IPS-18a (cell line): ENCODE results near the gene C9orf57.
"Not testable (repeated sequence)": the region's sequence is repeated elsewhere in the genome, so short reads cannot be mapped to it uniquely, and the experiment has no call there.

Source experiments
- H3K27ac ChIP-seq: one replicate; pipeline ENCODE4 v1.5.1; 2013; ENCODE audit warnings: low read length
- H3K27me3 ChIP-seq: one replicate; pipeline ENCODE4 v1.6.1; 2013; ENCODE audit warnings: mild to moderate bottlenecking, low read length; ENCODE audit not compliant: control insufficient read depth, insufficient read depth
- H3K36me3 ChIP-seq: one replicate; pipeline ENCODE4 v1.6.1; 2013; ENCODE audit warnings: low read depth, low read length; ENCODE audit not compliant: control insufficient read depth
- H3K4me1 ChIP-seq: one replicate; pipeline ENCODE4 v1.6.1; 2013; ENCODE audit warnings: low read depth, low read length; ENCODE audit not compliant: control insufficient read depth
- H3K4me3 ChIP-seq: one replicate; pipeline ENCODE4 v1.5.1; 2013; ENCODE audit warnings: low read length
- H3K9ac ChIP-seq: one replicate; pipeline ENCODE4 v1.6.1; 2013; ENCODE audit warnings: mild to moderate bottlenecking, low read length, moderate library complexity
- H3K9me3 ChIP-seq: one replicate; pipeline ENCODE4 v1.6.1; 2013; ENCODE audit warnings: low read depth, low read length; ENCODE audit not compliant: control insufficient read depth

The C9orf57 gene

GRCh38 chr9:72060513-72060912 is at the start of gene C9orf57:
C9orf57 (minus strand) TSS chr9:72060613; CDS start chr9:72059331, 1,282 bp downstream.
- Histone ChIP-seq H3K27ac (no peak within 1 kb of the TSS), H3K36me3 (no peaks in the 10 kb centered on the region), H3K4me1 (no peaks in the 10 kb centered on the region), H3K27me3 (no peaks in the 10 kb centered on the region), H3K4me3 (no peak within 1 kb of the TSS), H3K9ac (no peak within 1 kb of the TSS), H3K9me3 (no peaks in the 10 kb centered on the region)

DNA sequence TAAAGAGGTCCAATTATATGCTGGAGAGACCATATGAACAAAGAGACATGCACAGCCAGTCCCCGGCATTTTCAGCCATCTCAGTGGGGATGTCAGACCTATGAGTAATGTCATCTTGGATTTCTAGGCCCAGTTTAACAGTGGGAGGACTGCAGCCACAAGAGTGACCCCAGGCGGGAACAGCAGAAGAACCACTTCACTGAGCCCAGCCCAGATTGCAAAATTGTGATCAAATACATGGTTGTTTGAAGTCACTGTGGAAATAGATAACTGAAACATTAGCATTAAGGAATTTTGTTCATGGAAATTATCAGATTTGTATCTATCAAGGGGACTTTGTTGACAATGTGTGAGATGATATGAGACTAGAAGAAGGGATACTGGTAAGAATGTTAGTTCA is 42.1 kb upstream of the C9orf57 start:
- no peak overlapping the region for H3K9ac ChIP-seq
- H3K4me3 ChIP-seq: no peak overlapping the region
- H3K9me3 ChIP-seq: no peaks in the 10 kb centered on the region
- H3K27me3 ChIP-seq: no peaks in the 10 kb centered on the region
- H3K27ac ChIP-seq: no peak overlapping the region
- H3K4me1 ChIP-seq: no peaks in the 10 kb centered on the region
- H3K36me3 ChIP-seq: no peaks in the 10 kb centered on the region

GRCh38 chr9:72095520-72095919 is 35.1 kb upstream of the C9orf57 start:
- not testable (repeated sequence) for H3K27ac ChIP-seq, H3K9me3 ChIP-seq, H3K9ac ChIP-seq, H3K4me3 ChIP-seq, H3K4me1 ChIP-seq, H3K36me3 ChIP-seq, H3K27me3 ChIP-seq

GRCh38 chr9:72092820-72093219 is 32.4 kb upstream of the C9orf57 start:
- no peak overlapping the region for H3K9ac ChIP-seq
- no peaks in the 10 kb centered on the region for H3K27me3 ChIP-seq
- no peak overlapping the region for H3K27ac ChIP-seq
- H3K4me1 ChIP-seq: no peaks in the 10 kb centered on the region
- no peaks in the 10 kb centered on the region for H3K36me3 ChIP-seq
- H3K9me3 ChIP-seq: peaks cover 2% of the 10 kb centered on the region
- no peak overlapping the region for H3K4me3 ChIP-seq

DNA sequence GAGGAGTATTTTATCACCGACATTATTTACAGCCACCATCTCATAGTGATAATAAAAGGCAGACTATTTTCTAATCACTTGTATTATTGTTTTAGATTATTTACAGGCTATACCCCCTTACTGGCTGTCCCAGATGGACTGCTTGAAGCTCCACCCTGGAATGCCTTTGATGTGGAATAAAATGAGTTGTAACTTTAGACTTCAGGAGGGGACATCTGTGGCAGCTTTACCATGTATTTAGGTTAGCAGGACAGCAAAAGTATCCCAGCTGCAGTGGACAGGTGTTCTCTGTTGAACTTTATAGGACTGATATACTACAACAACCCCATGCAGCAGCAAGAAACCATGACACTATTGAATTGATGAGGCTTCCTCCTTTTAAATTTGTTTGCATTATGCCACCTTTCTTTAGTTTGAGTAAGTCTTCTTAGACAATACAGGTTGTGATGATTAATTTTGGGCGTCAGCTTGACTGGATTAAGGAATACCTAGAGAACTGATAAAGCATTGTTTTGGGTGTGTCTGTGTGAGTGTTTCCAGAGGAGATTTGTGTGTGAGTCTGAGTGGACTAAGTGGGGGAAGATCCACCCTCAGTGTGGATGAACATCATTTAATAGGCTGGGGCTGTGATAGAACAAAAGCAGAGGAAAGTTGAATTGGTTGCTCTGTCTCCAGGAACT is 29.2 kb upstream of the C9orf57 start:
- no peak overlapping the region for H3K9ac ChIP-seq
- no peaks in the 10 kb centered on the region for H3K4me1 ChIP-seq
- peaks cover 3% of the 10 kb centered on the region for H3K9me3 ChIP-seq
- no peak overlapping the region for H3K27ac ChIP-seq
- no peaks in the 10 kb centered on the region for H3K27me3 ChIP-seq
- no peaks in the 10 kb centered on the region for H3K36me3 ChIP-seq
- no peak overlapping the region for H3K4me3 ChIP-seq

- Histone ChIP-seq H3K27ac (no peak overlapping the region), H3K9me3 (no peaks in the 10 kb centered on the region), H3K4me3 (no peak overlapping the region), H3K9ac (no peak overlapping the region), H3K27me3 (no peaks in the 10 kb centered on the region), H3K36me3 (no peaks in the 10 kb centered on the region), H3K4me1 (no peaks in the 10 kb centered on the region)
Measured at GRCh38 chr9:72082536-72082935, 22.1 kb upstream of the C9orf57 start.

DNA sequence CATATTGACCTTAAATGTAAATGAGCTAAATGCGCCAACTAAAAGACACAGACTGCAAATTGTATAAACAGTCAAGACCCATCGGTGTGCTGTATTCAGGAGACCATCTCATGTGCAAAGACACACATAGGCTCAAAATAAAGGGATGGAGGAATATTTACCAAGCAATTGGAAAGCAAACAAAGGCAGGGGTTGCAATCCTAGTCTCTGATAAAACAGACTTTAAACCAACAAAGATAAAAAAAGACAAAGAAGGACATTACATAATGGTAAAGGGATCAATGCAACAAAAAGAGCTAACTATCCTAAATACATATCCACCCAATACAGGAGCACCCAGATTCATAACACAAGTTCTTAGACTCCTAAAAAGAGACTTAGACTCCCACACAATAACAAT is 14.3 kb upstream of the C9orf57 start:
- H3K36me3 ChIP-seq, H3K9ac ChIP-seq, H3K4me1 ChIP-seq, H3K9me3 ChIP-seq, H3K27ac ChIP-seq, H3K4me3 ChIP-seq, H3K27me3 ChIP-seq: not testable (repeated sequence)

GRCh38 chr9:72065076-72065475 is 4.7 kb upstream of the C9orf57 start:
- Histone ChIP-seq H3K27me3 (no peaks in the 10 kb centered on the region), H3K4me3 (no peak overlapping the region), H3K9ac (no peak overlapping the region), H3K9me3 (no peaks in the 10 kb centered on the region), H3K36me3 (no peaks in the 10 kb centered on the region), H3K27ac (no peak overlapping the region), H3K4me1 (no peaks in the 10 kb centered on the region)

- H3K4me1 ChIP-seq: no peaks in the 10 kb centered on the region
- H3K9ac ChIP-seq: no peak overlapping the region
- no peaks in the 10 kb centered on the region for H3K36me3 ChIP-seq
- H3K4me3 ChIP-seq: no peak overlapping the region
- no peaks in the 10 kb centered on the region for H3K27me3 ChIP-seq
- no peak overlapping the region for H3K27ac ChIP-seq
- H3K9me3 ChIP-seq: no peaks in the 10 kb centered on the region
Measured at GRCh38 chr9:72052122-72052521, 8.3 kb downstream of the C9orf57 start.

DNA sequence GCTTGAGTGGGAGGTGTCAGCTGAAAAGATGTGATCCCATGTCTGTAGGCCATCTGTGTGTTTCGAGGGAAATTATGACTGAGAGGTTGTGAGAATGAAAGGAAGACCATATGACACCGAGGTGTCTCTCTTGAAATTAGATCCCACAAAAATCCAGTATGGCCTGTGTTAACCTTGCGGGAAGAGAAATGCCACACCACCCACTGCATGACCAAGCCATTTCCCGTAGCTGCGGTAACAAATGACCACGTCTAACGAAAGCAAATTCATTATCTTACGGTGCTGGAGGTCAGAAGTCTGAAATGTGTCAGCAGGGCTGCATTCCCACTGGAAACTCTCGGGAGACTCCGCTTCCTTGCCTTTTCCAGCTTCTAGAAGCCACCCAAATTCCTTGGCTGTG is 11.6 kb downstream of the C9orf57 start:
- H3K9ac ChIP-seq: no peak overlapping the region
- H3K9me3 ChIP-seq: no peaks in the 10 kb centered on the region
- no peaks in the 10 kb centered on the region for H3K27me3 ChIP-seq
- H3K36me3 ChIP-seq: no peaks in the 10 kb centered on the region
- H3K27ac ChIP-seq: no peak overlapping the region
- H3K4me3 ChIP-seq: no peak overlapping the region
- no peaks in the 10 kb centered on the region for H3K4me1 ChIP-seq

GRCh38 chr9:72046630-72047456 is 13.6 kb downstream of the C9orf57 start:
- Histone ChIP-seq H3K27me3 (no peaks in the 10 kb centered on the region), H3K9ac (no peak overlapping the region), H3K36me3 (no peaks in the 10 kb centered on the region), H3K27ac (no peak overlapping the region), H3K9me3 (no peaks in the 10 kb centered on the region), H3K4me3 (no peak overlapping the region), H3K4me1 (no peaks in the 10 kb centered on the region)

GRCh38 chr9:72044095-72044494 is 16.3 kb downstream of the C9orf57 start:
- Histone ChIP-seq H3K4me3 (no peak overlapping the region), H3K27me3 (no peaks in the 10 kb centered on the region), H3K27ac (no peak overlapping the region), H3K9me3 (no peaks in the 10 kb centered on the region), H3K4me1 (no peaks in the 10 kb centered on the region), H3K36me3 (no peaks in the 10 kb centered on the region), H3K9ac (no peak overlapping the region)
